Measurements from ENCODE around the gene PIGN. TPM values are rescaled to one million over a fixed set of nuclear protein-coding genes. Genes with fewer than 3 reads are reported as not detected.

Gene PIGN
- total RNA-seq, 1 experiment from 2014 or later, result 29.5 TPM

GRCh38 chr18:62196079-62196478 lies 9.2 kb upstream of the PIGN start:
- Mint-ChIP-seq H3K4me3 (ENCODE audit: unreplicated experiment) (no peak overlapping the region), H3K9me3 (ENCODE audit: unreplicated experiment) (peaks cover 5% of the 10 kb centered on the region)
- CTCF ChIA-PET, result interaction anchor here (0.5 to 0.7 kb wide), 2 partner anchors 328 to 820 kb away, joined by 3 to 4 read pairs; no protein-coding TSS in a partner anchor

GRCh38 chr18:62189208-62189607 lies 2.4 kb upstream of the PIGN start:
- ChIA-PET POLR2A (interaction anchor here (0.7 to 2.3 kb wide), 3 partner anchors 10 to 60 kb away, joined by 3 to 33 read pairs (median 4); no protein-coding TSS in a partner anchor), CTCF (interaction anchor here (0.6 to 0.7 kb wide), 2 partner anchors 11 to 1215 kb away, joined by 3 read pairs; no protein-coding TSS in a partner anchor)
- H3K4me3 Mint-ChIP-seq (ENCODE audit: unreplicated experiment), result peak overlapping the region; percentile 100
- TF ChIP-seq, protein P1, sequence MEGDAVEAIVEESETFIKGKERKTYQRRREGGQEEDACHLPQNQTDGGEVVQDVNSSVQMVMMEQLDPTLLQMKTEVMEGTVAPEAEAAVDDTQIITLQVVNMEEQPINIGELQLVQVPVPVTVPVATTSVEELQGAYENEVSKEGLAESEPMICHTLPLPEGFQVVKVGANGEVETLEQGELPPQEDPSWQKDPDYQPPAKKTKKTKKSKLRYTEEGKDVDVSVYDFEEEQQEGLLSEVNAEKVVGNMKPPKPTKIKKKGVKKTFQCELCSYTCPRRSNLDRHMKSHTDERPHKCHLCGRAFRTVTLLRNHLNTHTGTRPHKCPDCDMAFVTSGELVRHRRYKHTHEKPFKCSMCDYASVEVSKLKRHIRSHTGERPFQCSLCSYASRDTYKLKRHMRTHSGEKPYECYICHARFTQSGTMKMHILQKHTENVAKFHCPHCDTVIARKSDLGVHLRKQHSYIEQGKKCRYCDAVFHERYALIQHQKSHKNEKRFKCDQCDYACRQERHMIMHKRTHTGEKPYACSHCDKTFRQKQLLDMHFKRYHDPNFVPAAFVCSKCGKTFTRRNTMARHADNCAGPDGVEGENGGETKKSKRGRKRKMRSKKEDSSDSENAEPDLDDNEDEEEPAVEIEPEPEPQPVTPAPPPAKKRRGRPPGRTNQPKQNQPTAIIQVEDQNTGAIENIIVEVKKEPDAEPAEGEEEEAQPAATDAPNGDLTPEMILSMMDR (IDR thresholded peaks at IDR 0.05; ENCODE audit: unreplicated experiment), result no peak
- peaks cover 12% of the 10 kb centered on the region for H3K36me3 Mint-ChIP-seq (ENCODE audit: insufficient read depth, unreplicated experiment)
- DNase-seq (ENCODE audit: unreplicated experiment), result no peak
- no peak overlapping the region for H3K27ac Mint-ChIP-seq (ENCODE audit: low read depth, unreplicated experiment)
- no peaks in the 10 kb centered on the region for H3K27me3 Mint-ChIP-seq (ENCODE audit: insufficient read depth, unreplicated experiment)
- no TSS peak for BruUV-seq (replicated peaks)
- H3K4me1 Mint-ChIP-seq (ENCODE audit: insufficient read depth, unreplicated experiment), result peaks cover 6% of the 10 kb centered on the region
- intact Hi-C loops (cut with micrococcal nuclease), result loop anchor here (10.0 kb wide), 2 partner anchors 336 to 786 kb away; partner anchors contain the start of gene ZCCHC2
- H3K9me3 Mint-ChIP-seq (ENCODE audit: unreplicated experiment), result peaks cover 5% of the 10 kb centered on the region

More at GRCh38 chr18:62196079-62196478, 9.2 kb upstream of the PIGN start:
- Mint-ChIP-seq H3K27ac (ENCODE audit: low read depth, unreplicated experiment) (no peak overlapping the region), H3K4me1 (ENCODE audit: insufficient read depth, unreplicated experiment) (peaks cover 14% of the 10 kb centered on the region), H3K27me3 (ENCODE audit: insufficient read depth, unreplicated experiment) (no peaks in the 10 kb centered on the region), H3K36me3 (ENCODE audit: insufficient read depth, unreplicated experiment) (peaks cover 5% of the 10 kb centered on the region)
- TF ChIP-seq, protein P1 (IDR thresholded peaks at IDR 0.05; ENCODE audit: unreplicated experiment), result no peak
- intact Hi-C loops (cut with micrococcal nuclease), result no loop called here
- BruUV-seq (replicated peaks), result no TSS peak
- POLR2A ChIA-PET, result interaction anchor here (0.7 to 5.8 kb wide), 3 partner anchors 9 to 70 kb away, joined by 3 to 146 read pairs (median 6); partner anchors contain the start of genes PIGN and RELCH
- no peak for DNase-seq (ENCODE audit: unreplicated experiment)

GRCh38 chr18:62187543-62188510 lies 971 bp upstream of the PIGN start:
- peak overlapping the region; percentile 100 for H3K4me3 Mint-ChIP-seq (ENCODE audit: unreplicated experiment)
- intact Hi-C loops (cut with micrococcal nuclease), result loop anchor here (10.0 kb wide), 2 partner anchors 337 to 787 kb away; partner anchors contain the start of gene ZCCHC2
- POLR2A ChIA-PET, result interaction anchor here (0.6 to 9.5 kb wide), 36 partner anchors 7 to 732 kb away, joined by 3 to 146 read pairs (median 5); partner anchors contain the start of genes PHLPP1 and ZCCHC2

More at GRCh38 chr18:62187543-62188510, 971 bp upstream of the PIGN start:
- H3K36me3 Mint-ChIP-seq (ENCODE audit: insufficient read depth, unreplicated experiment), result peaks cover 12% of the 10 kb centered on the region
- H3K27me3 Mint-ChIP-seq (ENCODE audit: insufficient read depth, unreplicated experiment), result no peaks in the 10 kb centered on the region
- H3K4me1 Mint-ChIP-seq (ENCODE audit: insufficient read depth, unreplicated experiment), result peaks cover 11% of the 10 kb centered on the region
- H3K27ac Mint-ChIP-seq (ENCODE audit: low read depth, unreplicated experiment), result peak overlapping the region; percentile 95
- BruUV-seq (replicated peaks), result TSS peak; percentile 34
- peak; percentile 33 for DNase-seq (ENCODE audit: unreplicated experiment)
- peaks cover 5% of the 10 kb centered on the region for H3K9me3 Mint-ChIP-seq (ENCODE audit: unreplicated experiment)
- TF ChIP-seq, protein P1 (IDR thresholded peaks at IDR 0.05; ENCODE audit: unreplicated experiment), result no peak
- CTCF ChIA-PET, result interaction anchor here (0.7 to 3.7 kb wide), 11 partner anchors 12 to 647 kb away, joined by 3 to 40 read pairs (median 3); no protein-coding TSS in a partner anchor

Data from MCF 10A (cell line).